Endothelial cell of umbilical vein (primary cell): Measurements from ENCODE around the gene MSL2.
"Not testable (repeated sequence)": the region's sequence is repeated elsewhere in the genome, so short reads cannot be mapped to it uniquely, and the experiment has no call there.

ENCODE experiments used
- CTCF ChIP-seq, 2 donors: IDR thresholded peaks; 1 replicate in 1 of 2; 2 replicates in 1 of 2; pipeline ENCODE4 v1.5.1; 2011; ENCODE audit warnings: low read length in 2 of 2, mild to moderate bottlenecking in 2 of 2, moderate library complexity in 2 of 2, control low read depth in 1 of 2, inconsistent platforms in 1 of 2, low read depth in 1 of 2; ENCODE audit not compliant: insufficient read depth in 1 of 2; ENCODE audit errors: extremely low read depth in 1 of 2
- EZH2 ChIP-seq: IDR thresholded peaks from 2 replicates; pipeline ENCODE4 v1.6.1; 2012; ENCODE audit warnings: borderline replicate concordance, low read depth, mild to moderate bottlenecking, moderate library complexity, low read length, inconsistent platforms; ENCODE audit not compliant: severe bottlenecking
- FOS ChIP-seq: IDR thresholded peaks from 2 replicates; pipeline ENCODE4 v1.6.1; 2011; ENCODE audit warnings: mild to moderate bottlenecking, low read length, moderate library complexity, borderline replicate concordance; ENCODE audit not compliant: insufficient read depth
- GATA2 ChIP-seq: IDR thresholded peaks from 2 replicates; pipeline ENCODE4 v1.7.0; 2011; ENCODE audit warnings: low read depth, mild to moderate bottlenecking, moderate library complexity, mixed read lengths, low read length; ENCODE audit not compliant: insufficient read length, insufficient read depth
- JUN ChIP-seq: IDR thresholded peaks from 2 replicates; pipeline ENCODE4 v1.6.1; 2011; ENCODE audit warnings: borderline replicate concordance, low read depth; ENCODE audit not compliant: insufficient read length, insufficient read depth
- MAX ChIP-seq: IDR thresholded peaks from 2 replicates; pipeline ENCODE4 v1.6.1; 2011; ENCODE audit not compliant: insufficient read depth, insufficient read length
- MYC ChIP-seq: IDR thresholded peaks from one replicate; pipeline ENCODE4 v1.6.1; 2011; ENCODE audit warnings: mild to moderate bottlenecking, low read depth, low read length
- POLR2A ChIP-seq: IDR thresholded peaks from 2 replicates; pipeline ENCODE4 v1.6.1; 2012; ENCODE audit warnings: low read depth, mild to moderate bottlenecking, control low read depth, low read length
- POLR2AphosphoS5 ChIP-seq: IDR thresholded peaks from 2 replicates; pipeline ENCODE4 v1.6.1; 2012; ENCODE audit warnings: low read depth, mild to moderate bottlenecking, control low read depth, low read length, moderate library complexity; ENCODE audit not compliant: insufficient read depth

GRCh38 chr3:136119783-136120182 lies 76.4 kb downstream of the MSL2 start:
- not testable (repeated sequence) for TF ChIP-seq CTCF (IDR thresholded peaks at IDR 0.05; ENCODE audit: extremely low read depth in 1 of 2, insufficient read depth in 1 of 2, low read depth in 1 of 2, low read length in 2 of 2); POLR2AphosphoS5; POLR2A; MYC; GATA2; EZH2; JUN; MAX; FOS
